ENCODE results near the gene DBNDD2. TPM values are rescaled to one million over a fixed set of nuclear protein-coding genes. Genes with fewer than 3 reads are reported as not detected.

DBNDD2 gene
- total and polyA plus RNA-seq, 11 donors, result 209 to 423 (median 346) TPM

- H3K27me3 ChIP-seq, result peaks cover 0 to 5% (median 0%) of the 10 kb centered on the region in 9 donors
- peaks cover 0 to 34% (median 16%) of the 10 kb centered on the region in 12 donors for H3K4me1 ChIP-seq
- no peak for DNase-seq
- ATAC-seq, result no peak
- 82 to 91% (median 86%) methylated on average over 1 of the region's 1 CpG for WGBS, 4 donors
- intact Hi-C loops (cut with DNase I), result no loop called here
- H3K9me3 ChIP-seq, result peaks cover 0 to 23% (median 3%) of the 10 kb centered on the region in 12 donors
- peak overlapping the region in 1 of 12 donors; percentile 99 for H3K27ac ChIP-seq
- TF ChIP-seq POLR2A (IDR thresholded peaks at IDR 0.05), result no peak
- TF ChIP-seq, protein P1, sequence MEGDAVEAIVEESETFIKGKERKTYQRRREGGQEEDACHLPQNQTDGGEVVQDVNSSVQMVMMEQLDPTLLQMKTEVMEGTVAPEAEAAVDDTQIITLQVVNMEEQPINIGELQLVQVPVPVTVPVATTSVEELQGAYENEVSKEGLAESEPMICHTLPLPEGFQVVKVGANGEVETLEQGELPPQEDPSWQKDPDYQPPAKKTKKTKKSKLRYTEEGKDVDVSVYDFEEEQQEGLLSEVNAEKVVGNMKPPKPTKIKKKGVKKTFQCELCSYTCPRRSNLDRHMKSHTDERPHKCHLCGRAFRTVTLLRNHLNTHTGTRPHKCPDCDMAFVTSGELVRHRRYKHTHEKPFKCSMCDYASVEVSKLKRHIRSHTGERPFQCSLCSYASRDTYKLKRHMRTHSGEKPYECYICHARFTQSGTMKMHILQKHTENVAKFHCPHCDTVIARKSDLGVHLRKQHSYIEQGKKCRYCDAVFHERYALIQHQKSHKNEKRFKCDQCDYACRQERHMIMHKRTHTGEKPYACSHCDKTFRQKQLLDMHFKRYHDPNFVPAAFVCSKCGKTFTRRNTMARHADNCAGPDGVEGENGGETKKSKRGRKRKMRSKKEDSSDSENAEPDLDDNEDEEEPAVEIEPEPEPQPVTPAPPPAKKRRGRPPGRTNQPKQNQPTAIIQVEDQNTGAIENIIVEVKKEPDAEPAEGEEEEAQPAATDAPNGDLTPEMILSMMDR (IDR thresholded peaks at IDR 0.05), result no peak
- no peak overlapping the region for H3K4me3 ChIP-seq
- peaks cover 0 to 13% (median 3%) of the 10 kb centered on the region in 9 donors for H3K36me3 ChIP-seq
Measured at GRCh38 chr20:45404438-45404837, 3.7 kb upstream of the DBNDD2 start.

- intact Hi-C loops (cut with DNase I), result loop anchor here in 7 of 10 donors (1.0 to 5.0 kb wide), 5 partner anchors 31 to 63 kb away; partner anchors contain the start of gene SYS1 (in 2 of the 7)
- H3K4me3 ChIP-seq, result peak overlapping the region; percentile 69 to 98 (median 84)
- peaks cover 0 to 10% (median under 1%) of the 10 kb centered on the region in 12 donors for H3K9me3 ChIP-seq
- ATAC-seq (peak in 2 of 4 donors; percentile 12 to 26), DNase-seq (peak; percentile 57 to 83 (median 69))
- peaks cover 0 to 45% (median 27%) of the 10 kb centered on the region in 12 donors for H3K4me1 ChIP-seq
- peak overlapping the region; percentile 96 to 100 (median 99) for H3K27ac ChIP-seq
- TF ChIP-seq, protein P1 (IDR thresholded peaks at IDR 0.05), result peak in 2 of 12 donors; percentile 9 to 18
- TF ChIP-seq POLR2A (IDR thresholded peaks at IDR 0.05), result no peak
- peaks cover 0 to 5% (median 0%) of the 10 kb centered on the region in 9 donors for H3K27me3 ChIP-seq
- H3K36me3 ChIP-seq, result peaks cover 0 to 25% (median 16%) of the 10 kb centered on the region in 9 donors
- WGBS, 4 donors, result 2 to 6% (median 4%) methylated on average over 35 to 49 of the region's 49 CpGs
Measured at GRCh38 chr20:45405571-45406259, 2.4 kb upstream of the DBNDD2 start.

GRCh38 chr20:45406260-45407066, 1.6 kb upstream of the DBNDD2 start:
- intact Hi-C loops (cut with DNase I), result loop anchor here in 7 of 10 donors (1.0 to 5.0 kb wide), 5 partner anchors 30 to 64 kb away; partner anchors contain the start of gene SYS1 (in 2 of the 7)
- 0 to 1% (median 0%) methylated on average over 34 to 87 of the region's 87 CpGs for WGBS, 4 donors
- Histone ChIP-seq H3K4me1 (peaks cover 0 to 52% (median 30%) of the 10 kb centered on the region in 12 donors), H3K27me3 (peaks cover 0 to 5% (median 0%) of the 10 kb centered on the region in 9 donors), H3K27ac (peak overlapping the region; percentile 96 to 100 (median 99)), H3K36me3 (peaks cover 0 to 33% (median 23%) of the 10 kb centered on the region in 9 donors), H3K4me3 (peak overlapping the region; percentile 69 to 98 (median 84)), H3K9me3 (peaks cover 0 to 2% (median 0%) of the 10 kb centered on the region in 12 donors)
- DNase-seq (peak; percentile 90 to 92 (median 91)), ATAC-seq (peak; percentile 5 to 67 (median 49))
- TF ChIP-seq, protein P1 (IDR thresholded peaks at IDR 0.05), result peak in 3 of 12 donors; percentile 24 to 50 (median 44)
- peak in 1 of 2 donors; percentile 69 for TF ChIP-seq POLR2A (IDR thresholded peaks at IDR 0.05)

Measured in heart left ventricle (tissue), 16 donors.